K562 (cell line): ENCODE results near the gene UFC1. TPM values are rescaled to one million over a fixed set of nuclear protein-coding genes. Genes with fewer than 3 reads are reported as not detected.
A peak's percentile ranks its signal among the peaks of the same experiment; 100 is the strongest.

ENCODE experiments used
- FOXJ3 ChIP-seq: sonication (generic); formaldehyde crosslinking; IDR thresholded peaks from 2 replicates; pipeline ENCODE4 v1.4.0; 2020; ENCODE audit warnings: mild to moderate bottlenecking, missing genetic modification reagents
- TBP ChIP-seq: optimal IDR thresholded peaks from 2 replicates; pipeline ENCODE3; 2011; ENCODE audit warnings: low read depth, low read length, improper control_type of control experiment
- U2AF2 ChIP-seq: fragments of 200-400 bp; formaldehyde crosslinking; optimal IDR thresholded peaks from 2 replicates; pipeline ENCODE3; 2017; ENCODE audit warnings: low read depth, mild to moderate bottlenecking, low read length
- polyA plus RNA-seq, 8 experiments: library from polyadenylated mRNA; depleted of rRNA in 4 of 8; stranded (reverse) in 5 of 8; unstranded in 3 of 8; fragments of >200 nt; fragmentation: Nextera tagmentation in 2 of 8; fragmentation: Illumina TruSeq in 1 of 8; extraction: Ambion mirVana in 2 of 8; extraction: Trizol in 1 of 8; gene quantifications; 2 replicates each; pipeline versions ENCODE4 v1.2.1 to v1.2.3, GENCODE V29; 2011 to 2014; ENCODE audit warnings: inconsistent platforms in 1 of 8, missing spikeins in 1 of 8
- total RNA-seq, 7 experiments: library from RNA; depleted of rRNA in 6 of 7; stranded (reverse); fragments of >200 nt in 6 of 7; fragmentation: Illumina TruSeq in 2 of 7; extraction: Trizol in 2 of 7; gene quantifications; 2 replicates each; pipeline versions ENCODE4 v1.2.1 to v1.2.3, GENCODE V29; 2011 to 2021; ENCODE audit warnings: low replicate concordance in 1 of 7
- TF ChIP-seq, protein P1 (sequence below): fragments of 450-650 bp; formaldehyde crosslinking; IDR thresholded peaks from 2 replicates; pipeline ENCODE4 v1.4.0; 2020; ENCODE audit warnings: mild to moderate bottlenecking, moderate library complexity
- TF ChIP-seq, protein P2 (sequence below), 3 experiments: fragments of 200-800 bp in 1 of 3; fragments of 250-450 bp in 1 of 3; fragments of 450-650 bp in 1 of 3; sonication (Bioruptor Pico) in 1 of 3; sonication (Bioruptor generic) in 1 of 3; formaldehyde crosslinking in 1 of 3; IDR thresholded peaks; 2 replicates each; pipeline versions ENCODE4 v1.6.1 to v1.8.0; 2016 to 2022; ENCODE audit warnings: mild to moderate bottlenecking in 2 of 3, missing genetic modification characterization in 2 of 3, missing compliant biosample characterization in 1 of 3, moderate library complexity in 1 of 3

The UFC1 gene
- total and polyA plus RNA-seq, 9 of the 15 experiments (the other 6 are each of a cell fraction or from before 2014, with no cell fraction given), result 92.8 to 220 (median 161) TPM

GRCh38 chr1:161159087-161159912, 5.5 kb downstream of the UFC1 start, which contains the start of gene USP21 (continued):
- TF ChIP-seq, protein P1, sequence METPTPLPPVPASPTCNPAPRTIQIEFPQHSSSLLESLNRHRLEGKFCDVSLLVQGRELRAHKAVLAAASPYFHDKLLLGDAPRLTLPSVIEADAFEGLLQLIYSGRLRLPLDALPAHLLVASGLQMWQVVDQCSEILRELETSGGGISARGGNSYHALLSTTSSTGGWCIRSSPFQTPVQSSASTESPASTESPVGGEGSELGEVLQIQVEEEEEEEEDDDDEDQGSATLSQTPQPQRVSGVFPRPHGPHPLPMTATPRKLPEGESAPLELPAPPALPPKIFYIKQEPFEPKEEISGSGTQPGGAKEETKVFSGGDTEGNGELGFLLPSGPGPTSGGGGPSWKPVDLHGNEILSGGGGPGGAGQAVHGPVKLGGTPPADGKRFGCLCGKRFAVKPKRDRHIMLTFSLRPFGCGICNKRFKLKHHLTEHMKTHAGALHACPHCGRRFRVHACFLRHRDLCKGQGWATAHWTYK (CRISPR knock-in tag), result 0 out of 2 replicates have a peak, but pooled peaks have one; percentile 14
- TF ChIP-seq U2AF2, result no peak
- TF ChIP-seq, protein P2, sequence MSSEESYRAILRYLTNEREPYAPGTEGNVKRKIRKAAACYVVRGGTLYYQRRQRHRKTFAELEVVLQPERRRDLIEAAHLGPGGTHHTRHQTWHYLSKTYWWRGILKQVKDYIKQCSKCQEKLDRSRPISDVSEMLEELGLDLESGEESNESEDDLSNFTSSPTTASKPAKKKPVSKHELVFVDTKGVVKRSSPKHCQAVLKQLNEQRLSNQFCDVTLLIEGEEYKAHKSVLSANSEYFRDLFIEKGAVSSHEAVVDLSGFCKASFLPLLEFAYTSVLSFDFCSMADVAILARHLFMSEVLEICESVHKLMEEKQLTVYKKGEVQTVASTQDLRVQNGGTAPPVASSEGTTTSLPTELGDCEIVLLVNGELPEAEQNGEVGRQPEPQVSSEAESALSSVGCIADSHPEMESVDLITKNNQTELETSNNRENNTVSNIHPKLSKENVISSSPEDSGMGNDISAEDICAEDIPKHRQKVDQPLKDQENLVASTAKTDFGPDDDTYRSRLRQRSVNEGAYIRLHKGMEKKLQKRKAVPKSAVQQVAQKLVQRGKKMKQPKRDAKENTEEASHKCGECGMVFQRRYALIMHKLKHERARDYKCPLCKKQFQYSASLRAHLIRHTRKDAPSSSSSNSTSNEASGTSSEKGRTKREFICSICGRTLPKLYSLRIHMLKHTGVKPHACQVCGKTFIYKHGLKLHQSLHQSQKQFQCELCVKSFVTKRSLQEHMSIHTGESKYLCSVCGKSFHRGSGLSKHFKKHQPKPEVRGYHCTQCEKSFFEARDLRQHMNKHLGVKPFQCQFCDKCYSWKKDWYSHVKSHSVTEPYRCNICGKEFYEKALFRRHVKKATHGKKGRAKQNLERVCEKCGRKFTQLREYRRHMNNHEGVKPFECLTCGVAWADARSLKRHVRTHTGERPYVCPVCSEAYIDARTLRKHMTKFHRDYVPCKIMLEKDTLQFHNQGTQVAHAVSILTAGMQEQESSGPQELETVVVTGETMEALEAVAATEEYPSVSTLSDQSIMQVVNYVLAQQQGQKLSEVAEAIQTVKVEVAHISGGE (CRISPR knock-in tag; IDR thresholded peaks at IDR 0.05), result peak in 1 of 3 experiments; percentile 39; a peak in 1 of 6 replicates
- no peak for TF ChIP-seq FOXJ3 (CRISPR knock-in tag)
- peak; percentile 91 for TF ChIP-seq TBP
